Ovary (tissue), 3 donors: Measurements from ENCODE around the gene HEXD.

Experiments
- CTCF ChIP-seq, 3 donors: fragments of 450-650 bp in 2 of 3; fragments of 200-600 bp in 1 of 3; IDR thresholded peaks; one replicate each; pipeline versions ENCODE4 v1.5.1 to v1.8.0; 2016 to 2022; ENCODE audit warnings: antibody characterized with exemption in 3 of 3, mild to moderate bottlenecking in 1 of 3
- EP300 ChIP-seq: sonication (generic); formaldehyde crosslinking; IDR thresholded peaks from one replicate; pipeline ENCODE4 v1.6.1; 2017; ENCODE audit warnings: antibody characterized with exemption
- POLR2A ChIP-seq: fragments of 450-650 bp; IDR thresholded peaks from one replicate; pipeline ENCODE4 v1.6.1; 2017; ENCODE audit warnings: antibody characterized with exemption, mild to moderate bottlenecking, moderate library complexity
- donor health status: DM: no; HTN: no; CAD: no.

GRCh38 chr17:82440991-82441627 lies 23.0 kb downstream of the HEXD start:
- TF ChIP-seq POLR2A = no peak
- no peak for TF ChIP-seq CTCF (IDR thresholded peaks at IDR 0.05)
- TF ChIP-seq EP300 = no peak
